Right lobe of liver (tissue), 6 donors: ENCODE data around the gene PHETA1. TPM values are rescaled to one million over a fixed set of nuclear protein-coding genes. Genes with fewer than 3 reads are reported as not detected.

Experiments used
- ATAC-seq, 4 donors: fragments of 200-7000 bp; cut with Tn5 transposase; one replicate each; pipeline ENCODE4 v1.9.1; 2020; ENCODE audit warnings: mild to moderate bottlenecking in 4 of 4, moderate library complexity in 4 of 4
- DNase-seq, 3 donors: peaks; one replicate each; pipeline ENCODE4 v3.0.0-alpha.2; 2020
- H3K27ac ChIP-seq, 3 donors: fragments of 200-600 bp; one replicate each; pipeline ENCODE4 v1.8.0; 2022
- H3K27me3 ChIP-seq, 2 donors: fragments of 200-600 bp; one replicate each; pipeline ENCODE4 v1.8.0; 2022
- H3K36me3 ChIP-seq, 4 donors: fragments of 200-600 bp; sonication (generic) in 1 of 4; one replicate each; pipeline versions ENCODE4 v1.5.1 to v1.8.0; 2017 to 2022; ENCODE audit warnings: control low read depth in 1 of 4
- H3K4me1 ChIP-seq, 4 donors: fragments of 200-600 bp; sonication (generic) in 1 of 4; one replicate each; pipeline versions ENCODE4 v1.5.1 to v1.8.0; 2017 to 2022; ENCODE audit warnings: control low read depth in 1 of 4
- H3K4me3 ChIP-seq, 3 donors: fragments of 200-600 bp; one replicate each; pipeline ENCODE4 v1.8.0; 2022
- H3K9me3 ChIP-seq, 4 donors: fragments of 200-600 bp; sonication (generic) in 1 of 4; one replicate each; pipeline versions ENCODE4 v1.5.1 to v1.8.0; 2017 to 2022; ENCODE audit warnings: control low read depth in 1 of 4
- CTCF ChIP-seq, 4 donors: fragments of 200-600 bp in 3 of 4; fragments of 450-650 bp in 1 of 4; IDR thresholded peaks; one replicate each; pipeline versions ENCODE4 v1.5.1 to v1.8.0; 2016 to 2022; ENCODE audit warnings: antibody characterized with exemption in 4 of 4, mild to moderate bottlenecking in 2 of 4
- POLR2A ChIP-seq: fragments of 450-650 bp; IDR thresholded peaks from one replicate; pipeline ENCODE4 v1.6.1; 2017; ENCODE audit warnings: antibody characterized with exemption, mild to moderate bottlenecking
- WGBS: methylation state at CpG from one replicate; pipeline ENCODE4 v1.1.6; 2018; ENCODE audit warnings: low coverage, low lambda C conversion rate; ENCODE audit not compliant: insufficient coverage; ENCODE audit errors: missing lambda C conversion rate; 5-methylcytosine and 5-hydroxymethylcytosine counted together
- intact Hi-C, 2 donors: fragments of 100-400 bp; cut with DNase I; formaldehyde crosslinking; loops; one replicate each; pipeline versions ENCODE4 v1.11.2 to v1.14.1; 2022
- total RNA-seq, 6 experiments: library from RNA; depleted of rRNA in 2 of 6; stranded (reverse); fragments of >200 nt in 2 of 6; fragmentation: NEBNext Ultra II Directional in 3 of 6; extraction: Animal tissue kit (Norgen Biotek cat#: 25700) in 3 of 6; gene quantifications; one replicate each; pipeline versions ENCODE4 v1.1.0 to v1.2.4, GENCODE V29; 2016 to 2023
- donor health status: DM: no; HTN: yes; CAD: no.
- donor health status: DM: no; HTN: no; CAD: no.
- donor health status: DM: no; HTN: no; CAD: no.
- donor health status: DM: no; HTN: yes; CAD: no.
- donor health status: DM: no; HTN: yes; CAD: no.

PHETA1 gene
- total RNA-seq, 6 experiments from 2014 or later = 4.2 to 14.8 (median 7.0) TPM

GRCh38 chr12:111389635-111390034 is 20.7 kb upstream of the PHETA1 start:
- H3K4me1 ChIP-seq = no peaks in the 10 kb centered on the region
- H3K4me3 ChIP-seq = no peak overlapping the region
- ATAC-seq (peak; percentile 22 to 35 (median 25)), DNase-seq (peak in 1 of 3 donors; percentile 43)
- H3K36me3 ChIP-seq = no peaks in the 10 kb centered on the region
- H3K27ac ChIP-seq = no peak overlapping the region
- no peak for TF ChIP-seq POLR2A
- TF ChIP-seq CTCF (IDR thresholded peaks at IDR 0.05) = no peak
- intact Hi-C loops = loop anchor here in 1 of 2 donors (10.0 kb wide), 1 partner anchor 65 kb away; no protein-coding TSS in a partner anchor
- H3K9me3 ChIP-seq = no peaks in the 10 kb centered on the region
- no peaks in the 10 kb centered on the region for H3K27me3 ChIP-seq
- no CpG with 5 or more reads among the region's 7 CpGs for WGBS

GRCh38 chr12:111387747-111388323 is 18.9 kb upstream of the PHETA1 start:
- intact Hi-C loops = no loop called here
- Histone ChIP-seq H3K27ac (no peak overlapping the region), H3K4me3 (no peak overlapping the region), H3K36me3 (no peaks in the 10 kb centered on the region), H3K4me1 (no peaks in the 10 kb centered on the region), H3K27me3 (no peaks in the 10 kb centered on the region), H3K9me3 (no peaks in the 10 kb centered on the region)
- TF ChIP-seq CTCF (IDR thresholded peaks at IDR 0.05) (no peak), POLR2A (no peak)
- 76% methylated on average over 7 of the region's 9 CpGs for WGBS
- DNase-seq = no peak
- ATAC-seq = no peak

GRCh38 chr12:111386885-111387284 is 18.0 kb upstream of the PHETA1 start:
- no peak overlapping the region for H3K4me3 ChIP-seq
- no peaks in the 10 kb centered on the region for H3K4me1 ChIP-seq
- TF ChIP-seq POLR2A (no peak), CTCF (IDR thresholded peaks at IDR 0.05) (no peak)
- DNase-seq (no peak), ATAC-seq (no peak)
- WGBS = 56% methylated on average over 3 of the region's 3 CpGs
- no peaks in the 10 kb centered on the region for H3K36me3 ChIP-seq
- no peak overlapping the region for H3K27ac ChIP-seq
- no peaks in the 10 kb centered on the region for H3K9me3 ChIP-seq
- intact Hi-C loops = no loop called here
- H3K27me3 ChIP-seq = no peaks in the 10 kb centered on the region

GRCh38 chr12:111384596-111384995 is 15.7 kb upstream of the PHETA1 start:
- intact Hi-C loops = no loop called here
- Histone ChIP-seq H3K4me1 (no peaks in the 10 kb centered on the region), H3K9me3 (no peaks in the 10 kb centered on the region), H3K4me3 (no peak overlapping the region), H3K27ac (no peak overlapping the region), H3K36me3 (no peaks in the 10 kb centered on the region), H3K27me3 (no peaks in the 10 kb centered on the region)
- DNase-seq (no peak), ATAC-seq (no peak)
- WGBS = 87% methylated on average over 3 of the region's 5 CpGs
- TF ChIP-seq POLR2A (no peak), CTCF (IDR thresholded peaks at IDR 0.05) (no peak)
